HuH-7 (cell line): ENCODE measurements around the gene ANKRD30A.
"Not testable (repeated sequence)": the region's sequence is repeated elsewhere in the genome, so short reads cannot be mapped to it uniquely, and the experiment has no call there.

Experiments used
- DNase-seq: peaks from one replicate; pipeline ENCODE4 v3.0.0; 2011; ENCODE audit warnings: low spot score

Gene ANKRD30A, protein sequence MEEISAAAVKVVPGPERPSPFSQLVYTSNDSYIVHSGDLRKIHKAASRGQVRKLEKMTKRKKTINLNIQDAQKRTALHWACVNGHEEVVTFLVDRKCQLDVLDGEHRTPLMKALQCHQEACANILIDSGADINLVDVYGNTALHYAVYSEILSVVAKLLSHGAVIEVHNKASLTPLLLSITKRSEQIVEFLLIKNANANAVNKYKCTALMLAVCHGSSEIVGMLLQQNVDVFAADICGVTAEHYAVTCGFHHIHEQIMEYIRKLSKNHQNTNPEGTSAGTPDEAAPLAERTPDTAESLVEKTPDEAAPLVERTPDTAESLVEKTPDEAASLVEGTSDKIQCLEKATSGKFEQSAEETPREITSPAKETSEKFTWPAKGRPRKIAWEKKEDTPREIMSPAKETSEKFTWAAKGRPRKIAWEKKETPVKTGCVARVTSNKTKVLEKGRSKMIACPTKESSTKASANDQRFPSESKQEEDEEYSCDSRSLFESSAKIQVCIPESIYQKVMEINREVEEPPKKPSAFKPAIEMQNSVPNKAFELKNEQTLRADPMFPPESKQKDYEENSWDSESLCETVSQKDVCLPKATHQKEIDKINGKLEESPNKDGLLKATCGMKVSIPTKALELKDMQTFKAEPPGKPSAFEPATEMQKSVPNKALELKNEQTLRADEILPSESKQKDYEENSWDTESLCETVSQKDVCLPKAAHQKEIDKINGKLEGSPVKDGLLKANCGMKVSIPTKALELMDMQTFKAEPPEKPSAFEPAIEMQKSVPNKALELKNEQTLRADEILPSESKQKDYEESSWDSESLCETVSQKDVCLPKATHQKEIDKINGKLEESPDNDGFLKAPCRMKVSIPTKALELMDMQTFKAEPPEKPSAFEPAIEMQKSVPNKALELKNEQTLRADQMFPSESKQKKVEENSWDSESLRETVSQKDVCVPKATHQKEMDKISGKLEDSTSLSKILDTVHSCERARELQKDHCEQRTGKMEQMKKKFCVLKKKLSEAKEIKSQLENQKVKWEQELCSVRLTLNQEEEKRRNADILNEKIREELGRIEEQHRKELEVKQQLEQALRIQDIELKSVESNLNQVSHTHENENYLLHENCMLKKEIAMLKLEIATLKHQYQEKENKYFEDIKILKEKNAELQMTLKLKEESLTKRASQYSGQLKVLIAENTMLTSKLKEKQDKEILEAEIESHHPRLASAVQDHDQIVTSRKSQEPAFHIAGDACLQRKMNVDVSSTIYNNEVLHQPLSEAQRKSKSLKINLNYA (N-terminal part only)

DNA sequence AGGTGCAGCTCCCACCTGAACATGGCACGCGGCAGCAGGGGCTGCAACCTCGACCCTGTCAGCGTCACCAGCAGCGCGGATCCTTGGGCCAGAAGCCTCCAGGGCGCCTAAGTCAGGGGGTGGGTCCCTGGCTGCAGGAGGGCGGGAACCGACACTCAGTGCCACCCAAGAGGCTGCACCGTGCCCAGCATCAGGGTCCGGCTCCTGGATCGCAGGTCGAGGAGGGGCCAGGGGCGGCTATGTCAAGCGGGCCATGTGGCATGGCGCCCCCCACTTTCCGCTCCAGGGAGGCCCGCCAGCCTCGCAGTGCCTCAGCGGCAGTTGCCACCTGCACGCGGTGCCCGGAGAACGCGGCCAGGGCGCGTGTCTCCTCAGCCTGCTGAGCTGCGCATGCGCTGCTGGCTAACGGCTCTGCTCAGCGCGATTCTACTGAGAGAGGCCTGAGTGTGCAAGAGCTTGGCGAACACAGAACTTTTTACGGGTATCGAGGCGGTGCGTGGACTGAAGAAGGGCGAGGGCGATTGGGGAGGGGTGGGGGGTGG lies at the start of gene ANKRD30A:
ANKRD30A (plus strand) TSS at position 408 of the 542 bp plus-strand sequence. CDS start 190 bp downstream, outside the sequence.
- no peak for DNase-seq

DNA sequence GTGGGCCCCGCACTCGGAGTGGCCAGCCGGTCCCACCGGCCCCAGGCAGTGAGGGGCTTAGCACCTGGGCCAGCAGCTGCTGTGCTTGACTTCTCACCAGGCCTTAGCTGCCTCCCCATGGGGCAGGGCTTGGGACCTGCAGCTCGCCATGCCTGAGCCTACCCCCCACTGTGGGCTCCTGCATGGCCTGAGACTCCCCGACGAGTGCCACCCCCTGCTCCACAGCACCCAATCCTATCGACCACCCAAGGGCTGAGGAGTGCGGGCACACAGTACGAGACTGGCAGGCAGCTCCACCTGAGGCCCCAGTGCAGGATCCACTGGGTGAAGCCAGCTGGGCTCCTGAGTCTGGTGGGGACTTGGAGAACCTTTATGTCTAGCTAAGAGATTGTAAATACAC lies 49.3 kb upstream of the ANKRD30A start:
- not testable (repeated sequence) for DNase-seq

DNA sequence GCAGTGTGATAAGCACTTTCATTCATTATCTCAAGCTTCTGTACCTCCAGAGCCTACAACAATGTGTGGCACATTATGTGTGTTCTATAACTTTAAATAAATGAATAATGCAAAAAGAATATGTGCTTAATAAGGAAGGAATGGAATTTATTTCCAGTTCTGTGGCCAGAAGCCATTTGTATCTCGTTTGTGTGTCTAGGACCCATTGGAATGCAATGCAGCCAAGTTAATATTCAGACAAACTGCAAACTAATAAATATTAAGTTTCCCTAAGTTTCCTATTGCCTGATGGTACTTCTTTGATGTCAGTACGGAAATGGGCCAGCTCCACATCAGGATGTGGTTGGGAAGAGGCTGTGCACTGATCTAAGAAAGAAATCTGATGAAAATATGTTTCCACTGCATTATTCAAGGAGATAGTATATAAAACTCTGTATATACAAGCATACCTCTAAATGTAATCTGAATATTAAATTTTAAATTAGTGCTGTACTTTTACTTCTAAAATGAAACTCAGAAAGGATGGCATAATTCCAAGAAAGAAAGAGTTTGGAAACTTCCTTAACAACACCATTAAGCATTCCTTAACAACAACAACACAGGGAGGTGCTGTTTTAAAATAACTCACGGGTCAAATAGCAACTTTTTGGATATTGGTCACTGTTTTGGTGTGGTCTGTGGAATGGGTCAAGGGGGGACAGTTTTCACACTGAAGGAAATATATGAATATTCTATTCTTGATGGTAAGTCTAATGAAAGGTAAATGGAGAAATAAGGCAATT lies 29.4 kb upstream of the ANKRD30A start:
- DNase-seq: no peak

DNA sequence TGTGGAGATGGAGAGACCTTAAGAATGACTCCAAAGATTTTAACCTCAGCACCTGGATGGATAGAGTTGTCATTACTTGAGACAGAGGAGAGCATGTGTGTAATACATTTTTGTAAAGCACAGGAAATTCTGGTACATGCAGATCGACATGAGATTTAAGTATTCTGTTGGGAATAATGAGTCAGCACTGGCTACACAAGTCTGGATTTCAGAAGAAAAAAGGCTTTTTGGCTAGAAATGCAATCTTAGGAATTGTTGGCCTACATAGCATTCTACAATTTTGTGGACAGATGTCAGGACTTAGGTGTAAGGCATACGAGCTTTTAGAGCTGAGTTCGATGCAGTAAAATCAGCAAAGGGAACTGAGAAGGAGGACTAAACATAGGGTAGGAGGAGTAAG lies 24.1 kb upstream of the ANKRD30A start:
- DNase-seq: no peak

DNA sequence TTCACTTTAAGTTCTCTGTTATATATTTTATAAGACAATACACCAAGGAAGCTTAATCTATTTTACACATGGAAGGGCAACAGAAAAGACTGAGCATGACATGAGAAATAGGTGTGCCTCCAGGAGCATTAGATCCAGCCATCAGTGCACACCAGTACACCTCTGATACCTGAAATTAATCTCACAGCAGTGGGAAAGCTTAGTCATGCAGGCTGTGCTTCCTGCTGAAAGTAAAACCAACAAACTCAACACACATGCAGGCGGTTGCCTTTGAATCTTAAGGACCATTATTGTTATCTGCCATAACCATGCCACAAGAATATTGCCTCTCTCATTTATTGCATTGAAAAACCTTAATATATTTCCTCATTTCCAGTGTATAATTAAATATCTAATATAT lies 16.4 kb upstream of the ANKRD30A start:
- no peak for DNase-seq

DNA sequence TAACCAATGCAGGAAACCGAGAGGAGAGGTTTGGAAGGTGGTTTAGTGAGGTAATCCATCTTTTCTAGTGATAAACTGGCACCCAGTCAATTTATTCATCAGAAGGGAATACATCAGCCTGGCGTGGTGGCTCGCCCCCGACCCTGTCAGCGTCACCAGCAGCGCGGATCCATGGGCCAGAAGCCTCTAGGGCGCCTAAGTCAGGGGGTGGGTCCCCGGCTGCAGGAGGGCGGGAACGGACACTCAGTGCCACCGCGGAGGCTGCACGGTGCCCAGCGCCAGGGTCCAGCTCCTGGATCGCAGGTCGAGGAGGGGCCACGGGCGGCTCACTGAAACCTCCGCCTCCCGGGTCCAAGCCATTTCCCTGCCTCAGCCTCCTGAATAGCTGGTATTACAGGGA lies 866 bp upstream of the ANKRD30A start:
- no peak for DNase-seq

DNA sequence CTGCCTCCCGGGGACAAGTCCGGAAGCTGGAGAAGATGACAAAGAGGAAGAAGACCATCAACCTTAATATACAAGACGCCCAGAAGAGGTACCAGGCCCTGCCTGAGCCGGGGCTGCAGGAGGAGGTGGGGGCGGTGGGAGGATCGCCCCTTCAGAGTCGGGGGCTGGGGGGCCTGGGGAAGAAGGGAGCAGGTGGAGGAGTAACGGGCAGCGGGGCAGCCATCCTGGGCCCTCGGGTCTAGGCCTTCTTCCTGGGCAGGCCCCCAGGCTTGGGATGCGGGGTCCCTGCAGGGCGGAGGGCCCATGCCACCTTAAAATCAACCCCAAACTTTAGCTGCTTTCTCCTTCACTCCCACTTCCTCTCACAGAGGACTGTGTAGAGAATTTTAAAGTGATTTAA lies 523 bp downstream of the ANKRD30A start:
- no peak for DNase-seq

DNA sequence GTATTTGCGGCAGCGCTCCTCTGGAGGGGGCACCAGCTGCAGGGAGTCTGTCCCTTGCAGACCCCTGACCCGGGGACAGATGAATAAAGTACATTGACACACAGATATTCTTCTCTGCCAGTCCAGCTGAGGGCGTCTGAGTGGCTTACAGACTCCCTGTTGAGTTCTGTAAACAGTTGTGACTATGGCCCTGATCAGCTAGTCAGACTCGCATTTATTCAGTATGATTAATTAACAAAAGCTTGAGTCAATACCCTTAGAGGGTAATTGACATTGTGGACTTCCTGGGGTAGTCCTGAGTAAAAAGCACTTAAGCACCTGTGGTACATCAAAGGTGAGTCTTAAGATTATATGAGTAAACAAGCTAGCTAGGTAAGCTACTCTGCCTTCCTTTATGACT lies 21.0 kb downstream of the ANKRD30A start:
- no peak for DNase-seq

DNA sequence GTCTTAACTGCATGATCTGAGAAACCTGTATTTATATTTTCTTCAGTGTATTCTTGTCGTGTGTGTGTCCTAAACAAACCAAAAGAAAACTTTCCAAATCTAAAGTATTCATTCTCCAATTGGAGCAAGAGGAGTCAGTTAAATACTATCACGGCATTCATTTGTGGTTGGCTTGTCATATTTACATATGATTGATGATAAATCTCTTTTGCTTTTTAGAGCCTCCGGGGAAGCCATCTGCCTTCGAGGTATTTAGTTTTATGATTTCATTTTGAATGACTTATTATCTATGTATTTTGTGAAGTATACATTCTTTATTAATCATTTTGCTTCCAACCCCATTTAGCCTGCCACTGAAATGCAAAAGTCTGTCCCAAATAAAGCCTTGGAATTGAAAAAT lies 37.0 kb downstream of the ANKRD30A start:
- not testable (repeated sequence) for DNase-seq

DNA sequence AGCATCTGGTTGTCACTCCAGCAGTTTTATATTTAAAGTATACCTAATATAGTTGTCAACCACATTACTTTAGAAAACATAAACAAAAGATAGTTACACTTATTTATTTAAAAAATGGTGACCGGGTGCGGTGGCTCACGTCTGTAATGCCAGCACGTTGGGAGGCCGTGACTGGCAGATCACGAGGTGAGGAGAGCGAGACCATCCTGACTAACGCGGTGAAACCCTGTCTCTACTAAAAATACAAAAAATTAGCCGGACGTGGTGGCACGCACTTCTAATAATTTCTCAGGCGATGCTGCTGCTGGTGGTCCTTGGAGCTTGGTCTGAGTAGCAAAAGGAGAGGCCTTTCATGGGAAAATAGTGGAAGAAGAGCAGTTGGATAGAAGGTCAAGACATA lies 46.5 kb downstream of the ANKRD30A start:
- DNase-seq: not testable (repeated sequence)

DNA sequence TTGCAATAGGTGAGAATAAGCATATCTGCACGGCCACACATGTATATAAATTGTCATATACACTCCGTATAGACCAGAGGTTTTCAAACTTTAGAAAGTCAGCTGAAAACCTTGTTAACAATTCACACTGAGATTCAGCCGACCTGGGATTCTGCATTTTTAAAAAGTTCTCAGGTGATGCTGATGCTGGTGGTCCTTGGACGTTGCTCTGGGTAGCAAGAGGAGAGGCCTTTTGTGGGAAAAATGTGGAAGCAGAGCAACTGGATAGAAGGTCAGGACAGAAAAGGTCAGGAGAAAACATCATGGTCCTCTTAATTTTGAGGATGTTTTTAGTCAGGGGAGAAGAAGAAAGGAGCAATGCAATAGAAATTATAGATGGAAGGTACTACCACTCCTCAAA lies 52.9 kb downstream of the ANKRD30A start:
- not testable (repeated sequence) for DNase-seq

DNA sequence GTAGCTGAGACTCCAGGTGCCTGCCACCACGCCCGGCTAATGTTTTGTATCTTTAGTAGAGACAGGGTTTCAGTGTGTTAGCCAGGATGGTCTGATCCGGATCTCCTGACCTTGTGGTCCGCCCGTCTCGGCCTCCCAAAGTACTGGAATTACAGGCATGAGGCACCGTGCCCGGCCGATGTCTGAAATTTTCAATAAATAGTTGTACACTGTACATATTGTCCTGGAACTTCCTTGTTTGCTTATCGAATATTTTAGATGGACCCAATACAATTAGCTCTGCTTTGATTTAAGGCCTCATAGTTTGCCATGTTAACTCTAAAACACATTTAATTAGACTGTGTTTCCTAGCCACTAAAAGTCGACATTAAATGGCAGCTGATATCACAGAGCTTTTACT lies 57.3 kb downstream of the ANKRD30A start:
- DNase-seq: not testable (repeated sequence)

DNA sequence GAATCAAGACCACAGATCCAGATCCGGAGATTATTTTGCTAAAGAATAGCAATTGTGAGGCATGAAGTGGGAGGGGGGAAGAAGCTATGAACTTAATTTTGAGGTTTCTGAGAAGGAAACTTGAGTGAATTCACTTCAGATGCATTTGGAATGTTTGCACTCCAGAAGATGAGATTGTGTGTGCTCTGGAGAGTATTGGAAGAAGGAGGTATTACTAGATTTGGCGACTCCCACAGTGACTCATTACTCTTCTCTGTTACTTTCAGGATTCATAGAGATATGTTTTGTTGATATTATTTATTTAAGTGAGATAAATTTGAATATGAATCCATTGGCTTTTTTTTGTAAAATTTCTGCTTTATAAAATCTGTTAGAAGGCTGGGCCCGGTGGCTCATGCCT lies 80.7 kb downstream of the ANKRD30A start:
- DNase-seq: no peak

DNA sequence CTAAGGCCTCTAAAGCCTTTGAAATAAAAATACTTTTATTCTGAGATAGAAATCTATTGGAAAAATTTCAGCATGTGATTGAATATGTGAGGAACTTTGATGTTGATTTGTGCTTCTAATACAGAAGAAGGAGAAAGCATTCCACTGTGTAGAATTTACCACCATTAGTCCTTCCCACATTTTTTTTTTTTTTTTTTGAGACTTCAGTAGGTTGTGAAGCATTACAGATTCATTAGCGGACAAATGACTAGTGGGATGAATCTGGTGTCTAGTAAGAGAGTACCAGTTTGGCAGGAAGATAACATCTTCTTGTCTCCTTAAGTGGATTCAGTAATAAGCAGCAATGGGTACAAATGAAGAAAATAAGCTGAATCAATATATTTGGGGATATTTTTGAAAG lies 95.5 kb downstream of the ANKRD30A start:
- no peak for DNase-seq

DNA sequence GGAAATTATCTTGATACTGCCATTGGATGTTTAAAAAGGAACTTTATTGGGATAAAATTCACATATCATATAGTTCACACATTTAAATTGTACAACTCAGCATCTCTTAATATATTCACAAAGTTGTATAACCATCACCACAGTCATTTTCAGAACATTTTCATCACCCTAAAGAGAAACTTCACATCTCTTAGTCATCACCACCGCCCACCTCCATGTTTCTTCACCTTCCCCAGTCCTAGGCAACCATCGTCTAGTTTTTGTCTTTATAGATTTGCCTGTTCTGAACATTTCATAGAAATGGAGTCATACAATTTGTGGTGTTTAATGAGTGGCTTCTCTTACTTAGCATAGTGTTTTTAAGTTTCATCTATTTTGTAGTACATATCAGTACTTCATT lies 96.6 kb downstream of the ANKRD30A start:
- no peak for DNase-seq

DNA sequence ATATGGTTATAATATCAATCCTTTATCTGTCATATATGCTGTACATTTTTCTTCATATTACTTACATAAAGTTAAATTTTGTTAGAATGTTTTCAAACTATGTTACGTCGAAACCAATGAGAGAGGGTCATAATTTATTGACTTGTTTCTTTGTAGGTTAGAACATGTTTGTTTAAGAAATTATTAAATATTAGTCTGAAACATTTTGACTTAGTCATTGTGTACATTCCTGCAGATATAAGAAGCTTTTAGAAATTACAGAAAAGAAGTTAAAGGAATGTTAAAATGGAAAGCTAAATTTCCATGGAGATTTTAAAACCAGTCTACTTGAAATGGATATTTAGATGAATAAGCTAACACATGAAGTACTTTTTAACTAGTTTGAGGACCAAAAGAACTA lies 99.8 kb downstream of the ANKRD30A start:
- DNase-seq: no peak

DNA sequence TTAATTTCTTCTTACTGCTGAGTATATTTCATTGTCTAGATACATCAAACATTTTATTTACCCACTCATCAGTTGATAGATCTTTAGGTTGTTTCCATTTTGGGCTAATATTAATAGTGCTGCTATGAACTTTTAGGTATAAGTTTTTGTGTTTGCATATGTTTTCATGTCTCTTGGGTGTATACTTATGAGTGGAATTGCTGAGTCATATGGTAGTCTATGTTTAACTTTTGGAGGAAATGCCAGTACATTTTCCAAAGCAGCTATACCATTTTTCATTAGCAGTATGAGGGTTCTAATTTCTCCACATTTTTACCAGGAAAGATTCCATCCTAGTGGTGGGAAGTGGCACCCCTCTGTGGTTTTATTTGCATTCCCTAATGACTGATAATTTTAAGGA lies 101.1 kb downstream of the ANKRD30A start:
- no peak for DNase-seq

DNA sequence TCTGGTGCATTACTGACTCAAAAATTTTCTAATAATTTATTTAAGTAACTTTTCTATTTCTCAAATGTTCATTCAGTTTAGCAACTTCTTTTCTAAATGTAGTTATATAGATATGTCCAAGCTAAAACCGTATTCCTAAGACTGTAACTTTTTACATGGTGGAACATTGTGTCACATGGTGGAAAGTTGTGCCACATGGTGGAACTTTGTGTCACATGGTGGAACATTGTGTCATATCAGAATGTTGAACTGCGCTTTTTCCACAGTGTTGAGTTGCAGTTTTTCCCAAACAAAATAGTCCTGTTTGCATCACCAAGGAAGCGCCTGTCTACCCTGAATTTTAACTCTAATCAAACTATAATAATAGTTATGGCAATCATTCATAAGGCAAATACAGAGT lies 109.3 kb downstream of the ANKRD30A start:
- no peak for DNase-seq

DNA sequence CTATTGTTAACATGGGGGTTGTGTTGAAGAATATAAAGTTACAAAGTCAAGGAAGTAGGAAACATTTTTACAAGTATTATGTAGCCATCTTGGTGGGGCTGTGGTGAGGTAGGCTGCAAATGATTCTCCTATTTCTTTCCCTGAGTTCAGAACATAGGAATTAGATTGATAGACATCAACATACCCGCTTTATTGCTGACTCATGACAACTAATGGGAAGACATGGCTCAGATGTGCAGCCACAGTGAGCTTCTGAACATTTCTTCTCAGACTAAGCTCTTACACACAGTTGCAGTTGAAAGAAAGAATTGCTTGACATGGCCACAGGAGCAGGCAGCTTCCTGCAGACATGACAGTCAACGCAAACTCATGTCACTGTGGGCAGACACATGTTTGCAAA lies 110.7 kb downstream of the ANKRD30A start:
- DNase-seq: no peak

DNA sequence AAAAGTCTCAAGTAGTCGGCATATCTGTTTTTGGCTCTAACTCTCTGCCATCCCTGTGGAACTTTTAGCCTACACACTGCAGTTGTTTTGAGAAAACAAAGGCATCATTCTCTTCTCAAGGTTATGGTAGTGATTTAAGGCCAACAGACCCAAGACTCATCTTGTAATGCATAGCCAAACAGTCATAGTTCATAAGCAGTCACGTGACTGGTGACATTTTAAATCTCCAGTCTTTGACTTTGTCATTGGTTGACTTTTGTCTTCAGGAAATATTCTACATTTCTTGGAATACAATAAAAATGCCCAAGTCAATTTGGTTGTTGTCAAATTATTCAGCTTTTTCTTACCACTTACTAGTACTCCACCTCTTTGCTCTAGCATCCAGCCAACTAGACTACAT lies 114.8 kb downstream of the ANKRD30A start:
- no peak for DNase-seq

DNA sequence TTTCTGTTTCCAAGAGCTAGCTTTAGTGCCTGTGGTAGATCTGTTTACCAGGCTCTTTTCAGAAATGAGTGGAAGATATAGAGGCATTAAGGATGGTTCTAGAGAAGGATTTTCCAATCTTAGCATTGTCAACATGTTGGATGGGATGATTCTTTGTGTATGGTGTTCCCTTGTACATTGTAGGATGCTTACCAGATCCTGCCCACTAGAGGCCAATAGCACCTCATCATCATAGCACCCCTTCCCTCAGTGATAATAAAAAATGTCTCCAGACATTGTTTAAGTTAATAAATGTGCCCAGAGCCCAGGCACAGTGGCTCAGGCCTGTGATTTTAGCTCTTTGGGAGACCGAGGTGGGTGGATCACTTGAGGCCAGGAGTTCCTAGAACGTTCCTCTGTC lies 121.2 kb downstream of the ANKRD30A start:
- no peak for DNase-seq
